Cardiac fibroblast (primary cell): ENCODE data around the gene ZNF239.
A peak's percentile ranks its signal among the peaks of the same experiment; 100 is the strongest.
"Not testable (repeated sequence)": the region's sequence is repeated elsewhere in the genome, so short reads cannot be mapped to it uniquely, and the experiment has no call there.

Source experiments
- DNase-seq, 2 donors: peaks; one replicate each; pipeline versions ENCODE4 v3.0.0 to v3.0.0-alpha.2; 2010; ENCODE audit warnings: low read depth in 2 of 2
- H3K4me3 ChIP-seq, 2 donors: replicated peaks in 1 of 2; 1 replicate in 1 of 2; 2 replicates in 1 of 2; pipeline ENCODE4 v1.5.1; 2011; ENCODE audit warnings: low read depth in 2 of 2, low read length in 2 of 2, mild to moderate bottlenecking in 2 of 2, moderate library complexity in 1 of 2
- CTCF ChIP-seq: IDR thresholded peaks from one replicate; pipeline ENCODE4 v1.5.1; 2011; ENCODE audit warnings: low read depth, mild to moderate bottlenecking, low read length, inconsistent platforms

Gene ZNF239

GRCh38 chr10:43576580-43576979, 2.2 kb upstream of the ZNF239 start:
- DNase-seq = no peak
- no peak for TF ChIP-seq CTCF
- H3K4me3 ChIP-seq = no peak overlapping the region

- no peak for TF ChIP-seq CTCF
- no peak overlapping the region for H3K4me3 ChIP-seq
- DNase-seq = no peak
These were observed 1.6 kb upstream of the ZNF239 start for GRCh38 chr10:43576062-43576461.

- TF ChIP-seq CTCF = no peak
- peak overlapping the region; percentile 53 to 61 for H3K4me3 ChIP-seq
- DNase-seq = no peak
These were observed 490 bp upstream of the ZNF239 start for GRCh38 chr10:43574906-43575305.

- H3K4me3 ChIP-seq = peak overlapping the region; percentile 53 to 61
- TF ChIP-seq CTCF = no peak
- peak; percentile 4 to 5 for DNase-seq
These were observed 991 bp downstream of the ZNF239 start for GRCh38 chr10:43573250-43574000.

- DNase-seq = no peak
- TF ChIP-seq CTCF = no peak
- H3K4me3 ChIP-seq = no peak overlapping the region
These were observed 3.4 kb downstream of the ZNF239 start for GRCh38 chr10:43570971-43571370.

- no peak for DNase-seq
- TF ChIP-seq CTCF = no peak
- H3K4me3 ChIP-seq = no peak overlapping the region
These were observed 4.7 kb downstream of the ZNF239 start for GRCh38 chr10:43569681-43570080.

GRCh38 chr10:43557214-43557613, 17.2 kb downstream of the ZNF239 start:
- no peak for TF ChIP-seq CTCF

GRCh38 chr10:43543746-43544145, 30.7 kb downstream of the ZNF239 start:
- not testable (repeated sequence) for DNase-seq, H3K4me3 ChIP-seq

More at GRCh38 chr10:43557214-43557613, 17.2 kb downstream of the ZNF239 start:
- no peak for DNase-seq
- no peak overlapping the region for H3K4me3 ChIP-seq
